Loucy (cell line): ENCODE results near the gene RPL9.

Experiments
- CTCF ChIP-seq: fragments of 200-600 bp; sonication (generic); conservative IDR thresholded peaks from 2 replicates; pipeline ENCODE4 v1.5.1; 2014; ENCODE audit warnings: mild to moderate bottlenecking, antibody characterized with exemption, low read length
- EZH2phosphoT487 ChIP-seq: fragments of 200-600 bp; IDR thresholded peaks from 2 replicates; pipeline ENCODE4 v1.6.1; 2018; ENCODE audit warnings: antibody characterized with exemption, mild to moderate bottlenecking, moderate library complexity, borderline replicate concordance

DNA sequence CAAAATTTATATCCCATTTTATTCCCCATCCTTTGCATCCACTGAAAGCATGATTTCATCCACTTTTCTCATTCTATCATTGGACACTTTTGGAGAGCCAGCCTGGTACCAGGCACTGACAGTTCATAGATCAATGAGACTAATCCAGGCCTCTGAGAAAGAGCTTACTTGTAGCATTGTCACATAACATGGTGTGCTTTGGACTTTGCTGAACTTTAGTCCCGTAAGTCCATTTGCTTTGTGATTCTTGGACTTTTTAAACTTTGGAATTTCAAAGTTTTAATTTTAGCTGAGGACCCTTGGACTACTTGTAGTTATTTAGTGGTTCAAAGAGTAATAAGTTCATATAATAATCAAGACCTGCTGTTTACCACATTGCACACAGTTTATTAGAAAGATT is 11.7 kb upstream of the RPL9 start:
- no peak for TF ChIP-seq CTCF
- no peak for TF ChIP-seq EZH2phosphoT487
